ENCODE results near the gene CARD11. TPM values are rescaled to one million over a fixed set of nuclear protein-coding genes. Genes with fewer than 3 reads are reported as not detected.

The CARD11 gene
- total RNA-seq, 1 donor from 2014 or later = 1.4 TPM

DNA sequence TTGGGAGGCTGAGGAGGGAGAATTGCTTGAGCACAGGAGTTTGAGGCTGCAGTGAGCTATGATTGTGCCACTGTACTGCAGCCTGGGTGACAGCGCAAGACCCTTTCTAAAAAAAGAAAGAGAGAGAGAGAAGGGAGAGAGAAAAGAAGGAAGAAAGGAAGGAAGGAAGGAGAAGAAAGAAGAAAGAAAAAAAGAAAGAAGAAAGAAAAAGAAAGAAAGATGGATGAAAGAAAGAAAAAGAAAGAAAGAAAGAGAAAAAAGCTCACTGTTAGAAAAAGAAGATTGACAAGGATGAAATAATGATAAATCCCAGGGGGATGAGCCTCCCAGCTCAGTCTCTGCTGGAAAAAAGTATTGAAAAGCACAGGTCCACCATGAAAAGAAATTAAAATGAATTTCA, 22.8 kb upstream of the CARD11 start:
- Mint-ChIP-seq H3K36me3 (ENCODE audit: unreplicated experiment) (peaks cover 15% of the 10 kb centered on the region), H3K27me3 (ENCODE audit: unreplicated experiment) (peaks cover 3% of the 10 kb centered on the region), H3K4me1 (ENCODE audit: low read depth, unreplicated experiment) (peaks cover 8% of the 10 kb centered on the region), H3K9me3 (ENCODE audit: unreplicated experiment) (no peaks in the 10 kb centered on the region), H3K4me3 (ENCODE audit: unreplicated experiment) (no peak overlapping the region), H3K27ac (ENCODE audit: unreplicated experiment) (no peak overlapping the region)
- TF ChIP-seq, protein P1, sequence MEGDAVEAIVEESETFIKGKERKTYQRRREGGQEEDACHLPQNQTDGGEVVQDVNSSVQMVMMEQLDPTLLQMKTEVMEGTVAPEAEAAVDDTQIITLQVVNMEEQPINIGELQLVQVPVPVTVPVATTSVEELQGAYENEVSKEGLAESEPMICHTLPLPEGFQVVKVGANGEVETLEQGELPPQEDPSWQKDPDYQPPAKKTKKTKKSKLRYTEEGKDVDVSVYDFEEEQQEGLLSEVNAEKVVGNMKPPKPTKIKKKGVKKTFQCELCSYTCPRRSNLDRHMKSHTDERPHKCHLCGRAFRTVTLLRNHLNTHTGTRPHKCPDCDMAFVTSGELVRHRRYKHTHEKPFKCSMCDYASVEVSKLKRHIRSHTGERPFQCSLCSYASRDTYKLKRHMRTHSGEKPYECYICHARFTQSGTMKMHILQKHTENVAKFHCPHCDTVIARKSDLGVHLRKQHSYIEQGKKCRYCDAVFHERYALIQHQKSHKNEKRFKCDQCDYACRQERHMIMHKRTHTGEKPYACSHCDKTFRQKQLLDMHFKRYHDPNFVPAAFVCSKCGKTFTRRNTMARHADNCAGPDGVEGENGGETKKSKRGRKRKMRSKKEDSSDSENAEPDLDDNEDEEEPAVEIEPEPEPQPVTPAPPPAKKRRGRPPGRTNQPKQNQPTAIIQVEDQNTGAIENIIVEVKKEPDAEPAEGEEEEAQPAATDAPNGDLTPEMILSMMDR (IDR thresholded peaks at IDR 0.05; ENCODE audit: partially characterized antibody, unreplicated experiment) = no peak
- no peak for DNase-seq

DNA sequence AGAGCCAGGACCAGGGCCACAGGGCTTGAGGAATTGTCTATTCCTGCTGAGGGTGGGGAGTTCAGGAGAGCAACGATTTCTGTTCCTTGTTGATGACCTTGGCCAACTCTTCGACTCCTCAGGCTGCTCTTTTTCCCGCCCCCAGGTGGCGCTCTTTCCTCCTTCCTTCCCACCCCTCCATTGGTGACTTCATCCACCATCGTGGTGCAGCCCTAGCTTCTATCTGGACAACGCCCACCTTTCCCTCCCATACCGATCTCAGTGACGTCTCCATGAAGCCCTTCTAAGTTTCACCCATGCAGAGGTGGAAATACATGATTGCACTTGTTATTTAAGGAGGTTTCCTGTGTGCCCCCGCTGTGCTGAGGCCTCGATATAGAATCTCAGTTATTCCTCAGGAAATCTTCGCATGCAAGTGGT, 22.1 kb upstream of the CARD11 start:
- no peak overlapping the region for H3K4me3 Mint-ChIP-seq (ENCODE audit: unreplicated experiment)
- H3K27ac Mint-ChIP-seq (ENCODE audit: unreplicated experiment) = no peak overlapping the region
- peaks cover 1% of the 10 kb centered on the region for H3K27me3 Mint-ChIP-seq (ENCODE audit: unreplicated experiment)
- peak; percentile 73 for DNase-seq
- H3K9me3 Mint-ChIP-seq (ENCODE audit: unreplicated experiment) = no peaks in the 10 kb centered on the region
- peaks cover 8% of the 10 kb centered on the region for H3K36me3 Mint-ChIP-seq (ENCODE audit: unreplicated experiment)
- H3K4me1 Mint-ChIP-seq (ENCODE audit: low read depth, unreplicated experiment) = peaks cover 8% of the 10 kb centered on the region
- TF ChIP-seq, protein P1 (IDR thresholded peaks at IDR 0.05; ENCODE audit: partially characterized antibody, unreplicated experiment) = peak; percentile 74

DNA sequence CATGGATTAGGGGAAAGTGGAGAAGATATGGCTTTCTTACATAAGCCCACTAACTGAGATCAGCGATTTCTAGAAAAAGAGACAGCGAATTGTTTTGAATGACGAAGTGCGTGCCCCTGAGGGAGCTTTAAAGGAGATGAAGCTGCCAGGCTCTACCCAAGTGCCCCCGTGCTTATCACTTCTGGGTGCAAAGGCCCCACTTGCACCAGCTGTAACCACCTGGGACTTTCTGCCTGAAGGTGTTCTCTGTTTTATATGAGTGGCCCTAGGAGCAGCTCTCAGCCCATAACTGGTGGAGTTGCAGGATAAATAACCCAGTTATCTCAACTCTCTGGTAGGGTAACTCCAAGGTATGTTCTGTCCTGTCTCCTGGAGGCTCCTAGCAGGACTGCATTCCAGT, 20.4 kb upstream of the CARD11 start:
- no peak overlapping the region for H3K4me3 Mint-ChIP-seq (ENCODE audit: unreplicated experiment)
- peaks cover 8% of the 10 kb centered on the region for H3K4me1 Mint-ChIP-seq (ENCODE audit: low read depth, unreplicated experiment)
- H3K36me3 Mint-ChIP-seq (ENCODE audit: unreplicated experiment) = no peaks in the 10 kb centered on the region
- peaks cover 1% of the 10 kb centered on the region for H3K27me3 Mint-ChIP-seq (ENCODE audit: unreplicated experiment)
- H3K9me3 Mint-ChIP-seq (ENCODE audit: unreplicated experiment) = no peaks in the 10 kb centered on the region
- no peak for DNase-seq
- TF ChIP-seq, protein P1 (IDR thresholded peaks at IDR 0.05; ENCODE audit: partially characterized antibody, unreplicated experiment) = no peak
- no peak overlapping the region for H3K27ac Mint-ChIP-seq (ENCODE audit: unreplicated experiment)

DNA sequence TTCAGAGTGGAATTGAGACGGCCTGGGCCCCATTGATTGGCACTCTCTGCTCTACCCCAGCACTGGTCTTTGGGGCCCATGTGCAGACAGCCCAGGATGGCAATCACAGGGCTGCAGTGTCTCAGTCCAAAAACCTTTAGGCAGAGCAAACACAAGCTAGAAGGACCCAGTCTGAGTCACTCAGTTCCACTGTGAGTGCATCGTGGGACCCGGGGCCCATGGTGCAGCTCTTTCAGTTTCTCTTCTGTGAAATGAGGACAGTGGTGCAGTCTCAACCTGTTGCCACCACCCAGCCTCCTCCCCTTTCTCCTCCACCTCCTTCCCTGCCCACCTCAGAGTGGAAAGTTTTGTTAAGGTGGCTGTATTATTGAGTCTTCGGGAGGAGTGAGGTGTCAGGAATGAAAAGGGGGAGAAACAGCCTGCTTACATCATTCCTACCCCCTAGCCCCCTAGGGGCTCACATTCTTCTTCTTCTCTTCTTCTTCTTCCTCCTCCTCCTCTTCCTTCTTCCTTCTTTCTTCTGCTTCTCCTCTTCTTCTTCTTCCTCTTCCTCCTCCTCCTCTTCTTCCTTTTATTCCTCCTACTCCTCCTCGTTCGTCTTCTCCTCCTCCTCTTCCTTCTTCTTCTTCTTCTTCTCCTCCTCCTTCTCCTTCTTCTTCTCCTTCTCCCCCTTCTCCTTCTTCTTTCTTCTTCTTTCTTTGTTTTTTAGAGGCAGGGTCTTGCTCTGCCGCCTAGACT, 19.5 kb upstream of the CARD11 start:
- Mint-ChIP-seq H3K36me3 (ENCODE audit: unreplicated experiment) (no peaks in the 10 kb centered on the region), H3K27me3 (ENCODE audit: unreplicated experiment) (no peaks in the 10 kb centered on the region), H3K27ac (ENCODE audit: unreplicated experiment) (no peak overlapping the region), H3K9me3 (ENCODE audit: unreplicated experiment) (no peaks in the 10 kb centered on the region), H3K4me1 (ENCODE audit: low read depth, unreplicated experiment) (peaks cover 8% of the 10 kb centered on the region), H3K4me3 (ENCODE audit: unreplicated experiment) (no peak overlapping the region)
- DNase-seq = no peak
- TF ChIP-seq, protein P1 (IDR thresholded peaks at IDR 0.05; ENCODE audit: partially characterized antibody, unreplicated experiment) = no peak

DNA sequence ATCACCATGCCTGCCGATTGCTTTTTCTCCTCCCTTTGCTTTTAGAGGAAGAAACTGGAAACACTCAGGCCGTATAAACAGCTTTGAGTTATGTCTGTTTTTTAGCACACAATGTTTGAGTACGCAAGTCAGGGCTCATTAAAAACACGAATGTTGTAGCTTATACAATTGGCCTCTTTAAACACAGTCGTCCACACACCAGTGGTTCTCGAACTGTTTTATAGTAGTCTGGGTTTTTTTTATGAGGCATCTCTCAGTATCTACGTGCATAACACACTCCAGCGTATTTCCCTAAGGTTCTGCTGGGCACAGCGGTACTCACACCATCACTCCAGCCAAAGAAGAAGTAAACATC, 13.4 kb upstream of the CARD11 start:
- peaks cover 4% of the 10 kb centered on the region for H3K9me3 Mint-ChIP-seq (ENCODE audit: unreplicated experiment)

More for the DNA sequence above, 13.4 kb upstream of the CARD11 start:
- Mint-ChIP-seq H3K27ac (ENCODE audit: unreplicated experiment) (no peak overlapping the region), H3K4me3 (ENCODE audit: unreplicated experiment) (no peak overlapping the region), H3K27me3 (ENCODE audit: unreplicated experiment) (no peaks in the 10 kb centered on the region), H3K4me1 (ENCODE audit: low read depth, unreplicated experiment) (peaks cover 34% of the 10 kb centered on the region), H3K36me3 (ENCODE audit: unreplicated experiment) (no peaks in the 10 kb centered on the region)
- no peak for DNase-seq
- TF ChIP-seq, protein P1 (IDR thresholded peaks at IDR 0.05; ENCODE audit: partially characterized antibody, unreplicated experiment) = no peak
